Large intestine (tissue), 3 donors: Measurements from ENCODE around the gene SLC25A26. TPM values are rescaled to one million over a fixed set of nuclear protein-coding genes. Genes with fewer than 3 reads are reported as not detected.

Experiments used
- DNase-seq, 2 donors: peaks; one replicate each; pipeline versions ENCODE4 v3.0.0 to v3.0.0-alpha.2; 2013
- H3K27ac ChIP-seq: one replicate; pipeline ENCODE4 v1.5.1; 2013; ENCODE audit warnings: low read length
- H3K27me3 ChIP-seq: 2 replicates; pipeline ENCODE4 v1.6.1; 2013; ENCODE audit warnings: low read length; ENCODE audit not compliant: control insufficient read depth, insufficient read depth
- H3K36me3 ChIP-seq: 2 replicates; pipeline ENCODE4 v1.6.1; 2013; ENCODE audit warnings: low read length; ENCODE audit not compliant: control insufficient read depth, insufficient read depth
- H3K4me1 ChIP-seq: one replicate; pipeline ENCODE4 v1.6.1; 2013; ENCODE audit warnings: low read length; ENCODE audit not compliant: control insufficient read depth, insufficient read depth
- H3K4me3 ChIP-seq: one replicate; pipeline ENCODE4 v1.5.1; 2013; ENCODE audit warnings: low read length
- H3K9me3 ChIP-seq: one replicate; pipeline ENCODE4 v1.6.1; 2013; ENCODE audit warnings: mild to moderate bottlenecking, low read depth, low read length, moderate library complexity; ENCODE audit not compliant: control insufficient read depth
- WGBS: methylation state at CpG from one replicate; pipeline ENCODE4 v1.1.5; 2013; ENCODE audit warnings: low lambda C conversion rate; ENCODE audit not compliant: insufficient coverage; 5-methylcytosine and 5-hydroxymethylcytosine counted together
- polyA plus RNA-seq: library from polyadenylated mRNA; unstranded; fragments of 120-200 nt; gene quantifications from one replicate; pipeline ENCODE4 v1.2.1, GENCODE V29; 2013

The SLC25A26 gene
- polyA plus RNA-seq, 1 donor, result 19.9 TPM

GRCh38 chr3:66380200-66380932 lies 159.6 kb downstream of the SLC25A26 start:
- peaks cover 8% of the 10 kb centered on the region for H3K4me1 ChIP-seq
- H3K9me3 ChIP-seq, result no peaks in the 10 kb centered on the region
- no peak overlapping the region for H3K27ac ChIP-seq
- H3K36me3 ChIP-seq, result peaks cover 84% of the 10 kb centered on the region
- H3K27me3 ChIP-seq, result no peaks in the 10 kb centered on the region
- DNase-seq, result no peak
- WGBS, result no CpG with 5 or more reads among the region's 26 CpGs
- no peak overlapping the region for H3K4me3 ChIP-seq

GRCh38 chr3:66381626-66382025 lies 160.8 kb downstream of the SLC25A26 start:
- peaks cover 8% of the 10 kb centered on the region for H3K4me1 ChIP-seq
- no peak for DNase-seq
- H3K27ac ChIP-seq, result no peak overlapping the region
- WGBS, result no CpG with 5 or more reads among the region's 7 CpGs
- H3K27me3 ChIP-seq, result no peaks in the 10 kb centered on the region
- H3K9me3 ChIP-seq, result no peaks in the 10 kb centered on the region
- no peak overlapping the region for H3K4me3 ChIP-seq
- H3K36me3 ChIP-seq, result peaks cover 91% of the 10 kb centered on the region

DNA sequence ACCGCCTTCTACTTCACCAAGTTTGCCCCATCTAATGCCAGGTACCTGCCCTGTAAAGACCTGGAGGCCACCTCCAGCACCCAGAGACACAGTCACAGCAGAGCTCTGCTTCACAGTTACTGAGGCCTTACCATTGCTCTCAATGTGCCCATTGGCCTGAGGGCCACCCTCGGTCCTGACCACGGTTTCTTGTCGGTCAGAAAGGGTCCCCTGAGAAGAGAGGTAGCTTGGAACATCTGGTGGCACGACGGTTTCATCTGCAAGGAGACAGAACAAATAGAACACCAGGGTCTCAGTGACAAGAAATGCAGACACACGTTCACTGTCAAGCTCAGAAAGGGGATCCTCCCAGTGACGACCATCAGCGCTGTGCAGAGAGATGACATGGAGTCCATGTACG lies 161.3 kb downstream of the SLC25A26 start:
- Histone ChIP-seq H3K27ac (no peak overlapping the region), H3K4me3 (no peak overlapping the region), H3K4me1 (peaks cover 4% of the 10 kb centered on the region), H3K27me3 (no peaks in the 10 kb centered on the region), H3K36me3 (peaks cover 96% of the 10 kb centered on the region), H3K9me3 (no peaks in the 10 kb centered on the region)
- no CpG with 5 or more reads among the region's 10 CpGs for WGBS
- no peak for DNase-seq

- no peaks in the 10 kb centered on the region for H3K27me3 ChIP-seq
- H3K9me3 ChIP-seq, result no peaks in the 10 kb centered on the region
- DNase-seq, result no peak
- no peaks in the 10 kb centered on the region for H3K4me1 ChIP-seq
- peaks cover 91% of the 10 kb centered on the region for H3K36me3 ChIP-seq
- no peak overlapping the region for H3K27ac ChIP-seq
- WGBS, result no CpG with 5 or more reads among the region's 18 CpGs
- H3K4me3 ChIP-seq, result no peak overlapping the region
Measured at GRCh38 chr3:66383023-66383422, 162.2 kb downstream of the SLC25A26 start.

DNA sequence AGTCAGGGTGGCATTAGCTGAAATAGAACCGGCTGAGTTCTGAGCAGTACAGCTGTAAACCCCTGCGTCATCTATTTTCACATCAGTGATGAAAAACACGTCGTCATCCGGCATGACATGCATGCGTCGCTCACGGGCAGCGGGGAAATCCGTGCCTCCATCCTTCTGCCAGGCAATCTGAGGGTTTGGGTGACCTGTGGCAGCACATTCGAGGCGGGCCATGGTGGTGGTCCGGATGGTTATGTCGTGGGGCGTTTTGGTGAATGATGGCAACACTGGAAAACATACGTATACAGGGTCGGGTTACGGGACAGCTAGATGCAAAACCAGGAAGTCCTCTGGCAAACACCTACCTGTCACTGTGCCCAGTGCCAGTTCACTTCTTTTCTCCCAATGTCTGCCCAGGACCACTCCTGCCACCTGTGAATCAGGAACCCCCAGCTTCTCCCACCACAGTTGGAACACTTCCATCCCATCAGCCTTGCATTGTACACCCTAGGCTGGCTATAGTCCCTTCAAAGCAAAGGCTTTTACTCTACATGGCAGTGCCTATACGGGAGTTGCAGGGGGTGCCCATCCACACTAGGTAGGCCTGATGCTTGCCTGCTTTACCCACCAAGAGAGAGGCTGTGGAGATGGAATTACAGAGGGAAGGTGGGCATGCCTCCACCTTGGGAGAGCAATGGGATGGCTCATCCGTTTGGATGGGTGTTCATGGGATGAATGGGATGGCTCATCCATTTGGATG lies 163.4 kb downstream of the SLC25A26 start:
- Histone ChIP-seq H3K9me3 (no peaks in the 10 kb centered on the region), H3K4me3 (no peak overlapping the region), H3K27ac (no peak overlapping the region), H3K36me3 (peaks cover 89% of the 10 kb centered on the region), H3K4me1 (no peaks in the 10 kb centered on the region), H3K27me3 (no peaks in the 10 kb centered on the region)
- no peak for DNase-seq
- WGBS, result no CpG with 5 or more reads among the region's 20 CpGs

DNA sequence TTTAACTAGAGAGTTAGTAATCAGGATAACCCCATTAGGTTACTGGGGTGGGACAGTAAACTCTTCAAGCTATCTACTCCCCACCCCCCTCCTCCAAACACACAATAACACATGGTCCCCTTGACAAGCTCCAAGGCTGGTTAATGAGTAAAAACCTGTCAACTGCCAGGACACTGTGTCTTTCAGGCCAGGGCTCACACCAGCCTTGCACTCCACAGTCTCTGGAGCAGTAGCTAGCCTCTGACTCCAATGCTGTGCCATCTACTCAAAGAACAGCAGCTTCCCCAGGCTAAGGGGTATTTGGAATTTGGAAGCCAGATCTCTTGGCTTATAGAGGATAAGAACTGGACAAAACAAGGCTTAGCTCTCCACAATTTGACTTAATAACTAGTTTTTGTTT lies 164.3 kb downstream of the SLC25A26 start:
- no peak overlapping the region for H3K27ac ChIP-seq
- H3K9me3 ChIP-seq, result no peaks in the 10 kb centered on the region
- peaks cover 85% of the 10 kb centered on the region for H3K36me3 ChIP-seq
- DNase-seq, result no peak
- H3K4me1 ChIP-seq, result no peaks in the 10 kb centered on the region
- H3K27me3 ChIP-seq, result no peaks in the 10 kb centered on the region
- no peak overlapping the region for H3K4me3 ChIP-seq

DNA sequence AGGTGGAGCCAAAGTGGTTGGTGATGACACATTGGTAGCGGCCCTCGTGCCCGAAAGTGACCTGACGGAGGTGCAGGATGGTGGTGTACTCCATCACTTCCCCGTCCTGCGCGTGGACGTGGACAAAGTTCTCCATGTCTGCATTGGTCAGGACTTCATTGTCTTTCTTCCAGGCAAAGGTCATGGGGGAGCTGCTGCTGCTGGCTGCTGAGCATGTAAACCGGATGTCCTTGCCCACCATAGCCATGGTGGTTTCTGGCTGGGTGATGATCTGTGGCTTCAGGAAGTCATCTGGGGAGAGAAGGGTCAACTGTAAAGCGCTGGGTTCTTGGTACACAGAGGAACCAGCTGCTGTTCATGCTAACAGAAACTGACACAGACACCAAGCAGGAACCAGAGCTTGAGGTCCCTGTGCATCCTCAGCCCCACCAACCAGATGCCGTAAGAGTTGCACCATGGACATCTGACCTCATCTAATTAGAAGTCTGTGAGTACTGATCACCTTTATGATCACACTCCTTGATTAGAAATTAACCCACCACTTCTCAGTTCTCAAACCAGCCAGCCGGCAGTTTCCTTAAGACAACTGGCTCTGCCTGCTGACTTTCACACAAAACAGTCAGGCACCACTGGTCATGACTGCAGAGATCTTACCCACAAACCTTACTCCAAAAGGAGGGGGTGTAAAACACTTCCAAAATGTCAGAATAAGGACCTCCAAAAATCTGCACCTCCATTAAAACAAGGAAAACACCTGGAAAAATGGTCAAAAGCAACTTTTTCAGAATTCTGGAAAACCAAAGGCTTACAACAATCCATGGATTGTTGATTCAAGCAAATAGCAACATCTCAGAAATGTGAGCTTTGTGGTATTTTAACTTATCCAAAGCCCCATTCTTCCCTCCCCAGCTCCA lies 165.5 kb downstream of the SLC25A26 start:
- Histone ChIP-seq H3K4me1 (no peaks in the 10 kb centered on the region), H3K27me3 (no peaks in the 10 kb centered on the region), H3K9me3 (no peaks in the 10 kb centered on the region), H3K36me3 (peaks cover 76% of the 10 kb centered on the region), H3K4me3 (no peak overlapping the region), H3K27ac (no peak overlapping the region)
- no peak for DNase-seq
- no CpG with 5 or more reads among the region's 12 CpGs for WGBS

GRCh38 chr3:66386925-66387650 lies 166.3 kb downstream of the SLC25A26 start:
- no peaks in the 10 kb centered on the region for H3K9me3 ChIP-seq
- H3K4me3 ChIP-seq, result no peak overlapping the region
- H3K36me3 ChIP-seq, result peaks cover 72% of the 10 kb centered on the region
- no CpG with 5 or more reads among the region's 7 CpGs for WGBS
- no peaks in the 10 kb centered on the region for H3K4me1 ChIP-seq
- no peak overlapping the region for H3K27ac ChIP-seq
- no peaks in the 10 kb centered on the region for H3K27me3 ChIP-seq
- no peak for DNase-seq

DNA sequence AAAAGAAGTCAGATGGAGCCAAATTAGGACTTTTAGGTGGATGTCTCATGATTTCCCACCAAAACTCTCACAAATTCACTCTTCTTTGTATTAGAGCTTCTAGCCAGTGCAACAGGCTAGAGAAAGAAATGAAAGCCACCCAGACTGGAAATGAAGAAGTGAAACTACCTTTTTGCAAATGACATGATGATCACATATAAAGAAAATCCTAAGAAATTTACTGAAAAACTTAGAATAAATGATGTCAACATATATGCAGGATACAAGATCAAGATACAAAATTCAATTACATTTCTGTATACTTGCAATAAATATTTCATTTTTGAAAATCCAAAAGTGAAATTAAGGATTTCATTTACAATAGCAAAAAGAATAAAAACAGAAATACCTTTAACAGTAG lies 169.2 kb downstream of the SLC25A26 start:
- H3K27me3 ChIP-seq, result no peaks in the 10 kb centered on the region
- H3K9me3 ChIP-seq, result no peaks in the 10 kb centered on the region
- H3K27ac ChIP-seq, result no peak overlapping the region
- no peak overlapping the region for H3K4me3 ChIP-seq
- peaks cover 72% of the 10 kb centered on the region for H3K36me3 ChIP-seq
- no peaks in the 10 kb centered on the region for H3K4me1 ChIP-seq
- DNase-seq, result no peak

- no peaks in the 10 kb centered on the region for H3K4me1 ChIP-seq
- H3K27ac ChIP-seq, result no peak overlapping the region
- H3K4me3 ChIP-seq, result no peak overlapping the region
- H3K9me3 ChIP-seq, result no peaks in the 10 kb centered on the region
- no peaks in the 10 kb centered on the region for H3K27me3 ChIP-seq
- DNase-seq, result no peak
- H3K36me3 ChIP-seq, result peaks cover 72% of the 10 kb centered on the region
- 67% methylated on average over 1 of the region's 3 CpGs for WGBS
Measured at GRCh38 chr3:66392512-66392911, 171.7 kb downstream of the SLC25A26 start.
